ENCODE measurements around the gene DIP2B.

DNA sequence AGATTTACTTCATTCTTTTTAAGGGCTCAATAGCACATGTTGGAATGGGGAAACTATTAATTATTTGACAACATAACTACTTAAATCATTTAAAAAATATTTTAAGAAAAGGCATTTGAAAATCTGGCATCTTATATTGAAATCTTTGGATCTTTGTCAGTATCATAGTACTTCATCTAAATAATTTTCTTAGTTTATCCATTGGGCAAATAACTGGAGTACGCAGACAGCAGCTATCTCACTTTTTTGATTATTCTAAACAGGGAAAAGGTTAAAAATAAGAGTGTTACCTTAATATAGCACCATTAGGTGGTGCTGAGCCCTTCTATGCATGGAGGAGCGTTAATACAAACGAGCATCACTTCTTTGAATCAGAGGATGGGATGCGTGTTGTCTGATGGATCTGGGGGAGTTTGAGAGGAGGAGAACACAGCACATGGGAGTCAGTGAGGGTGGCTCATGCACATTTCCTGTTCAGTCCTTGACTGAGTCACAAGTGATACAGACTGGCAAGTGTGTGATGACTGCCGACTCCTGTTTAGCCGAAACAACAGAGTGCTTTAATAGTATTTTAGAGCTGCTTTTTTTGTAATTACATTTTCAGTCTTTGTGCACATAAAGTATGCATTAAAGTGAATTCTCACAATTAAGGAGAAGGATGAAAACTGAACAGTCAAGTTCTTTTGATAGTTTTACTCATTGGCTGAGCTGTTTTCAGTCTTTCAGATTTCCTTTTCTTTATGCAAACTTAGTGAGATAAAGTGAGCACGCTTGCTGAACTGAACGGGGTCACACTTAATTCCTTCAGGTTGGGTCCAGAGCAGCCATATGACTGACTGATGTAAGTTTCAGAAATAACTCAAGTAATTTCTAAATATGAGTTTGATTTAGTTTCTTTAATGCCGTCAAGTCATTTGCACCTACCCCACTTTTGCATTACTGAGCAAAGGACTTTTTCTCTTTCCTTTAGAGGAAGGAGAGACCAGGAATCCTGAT is 92.7 kb downstream of the DIP2B start:
- TF ChIP-seq, protein P1, sequence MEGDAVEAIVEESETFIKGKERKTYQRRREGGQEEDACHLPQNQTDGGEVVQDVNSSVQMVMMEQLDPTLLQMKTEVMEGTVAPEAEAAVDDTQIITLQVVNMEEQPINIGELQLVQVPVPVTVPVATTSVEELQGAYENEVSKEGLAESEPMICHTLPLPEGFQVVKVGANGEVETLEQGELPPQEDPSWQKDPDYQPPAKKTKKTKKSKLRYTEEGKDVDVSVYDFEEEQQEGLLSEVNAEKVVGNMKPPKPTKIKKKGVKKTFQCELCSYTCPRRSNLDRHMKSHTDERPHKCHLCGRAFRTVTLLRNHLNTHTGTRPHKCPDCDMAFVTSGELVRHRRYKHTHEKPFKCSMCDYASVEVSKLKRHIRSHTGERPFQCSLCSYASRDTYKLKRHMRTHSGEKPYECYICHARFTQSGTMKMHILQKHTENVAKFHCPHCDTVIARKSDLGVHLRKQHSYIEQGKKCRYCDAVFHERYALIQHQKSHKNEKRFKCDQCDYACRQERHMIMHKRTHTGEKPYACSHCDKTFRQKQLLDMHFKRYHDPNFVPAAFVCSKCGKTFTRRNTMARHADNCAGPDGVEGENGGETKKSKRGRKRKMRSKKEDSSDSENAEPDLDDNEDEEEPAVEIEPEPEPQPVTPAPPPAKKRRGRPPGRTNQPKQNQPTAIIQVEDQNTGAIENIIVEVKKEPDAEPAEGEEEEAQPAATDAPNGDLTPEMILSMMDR (IDR thresholded peaks at IDR 0.05; ENCODE audit: poor library complexity, severe bottlenecking), result no peak
- TF ChIP-seq POLR2AphosphoS5 (IDR thresholded peaks at IDR 0.05), result no peak

All from neural cell (in vitro differentiated cells).